GM11168 (cell line): ENCODE measurements around the gene TPSG1.
"Not testable (repeated sequence)": the region's sequence is repeated elsewhere in the genome, so short reads cannot be mapped to it uniquely, and the experiment has no call there.

Experiments used
- in situ Hi-C: fragments of 300-500 bp; cut with MboI; formaldehyde crosslinking; loops from one replicate; pipeline ENCODE4 v1.12.0; 2022; ENCODE audit warnings: low sequenced_read_pairs; ENCODE audit not compliant: unreplicated experiment

TPSG1 gene

DNA sequence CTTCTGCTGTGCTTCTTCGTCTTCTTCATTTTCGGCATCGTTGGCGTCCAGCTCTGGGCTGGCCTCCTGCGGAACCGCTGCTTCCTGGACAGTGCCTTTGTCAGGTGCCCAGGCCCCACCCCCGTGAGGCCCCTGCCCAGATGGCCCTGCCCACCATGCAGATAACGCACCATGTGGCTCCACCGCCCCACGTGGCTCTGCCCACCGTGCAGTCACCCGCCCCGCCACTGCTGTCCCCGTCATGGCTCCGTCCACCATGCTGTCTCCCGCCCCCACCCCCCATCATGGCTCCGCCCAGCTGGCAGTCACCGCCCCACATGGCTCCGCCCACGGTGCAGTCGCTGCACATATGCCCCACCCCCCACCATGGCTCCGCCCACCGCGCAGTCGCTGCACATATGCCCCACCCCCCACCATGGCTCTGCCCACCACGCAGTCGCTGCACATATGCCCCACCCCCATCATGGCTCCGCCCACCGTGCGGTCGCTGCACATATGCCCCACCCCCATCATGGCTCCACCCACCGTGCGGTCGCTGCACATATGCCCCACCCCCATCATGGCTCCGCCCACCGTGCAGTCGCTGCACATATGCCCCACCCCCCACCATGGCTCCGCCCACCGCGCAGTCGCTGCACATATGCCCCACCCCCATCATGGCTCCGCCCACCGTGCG lies 26.3 kb downstream of the TPSG1 start:
- in situ Hi-C loops = not testable (repeated sequence)

DNA sequence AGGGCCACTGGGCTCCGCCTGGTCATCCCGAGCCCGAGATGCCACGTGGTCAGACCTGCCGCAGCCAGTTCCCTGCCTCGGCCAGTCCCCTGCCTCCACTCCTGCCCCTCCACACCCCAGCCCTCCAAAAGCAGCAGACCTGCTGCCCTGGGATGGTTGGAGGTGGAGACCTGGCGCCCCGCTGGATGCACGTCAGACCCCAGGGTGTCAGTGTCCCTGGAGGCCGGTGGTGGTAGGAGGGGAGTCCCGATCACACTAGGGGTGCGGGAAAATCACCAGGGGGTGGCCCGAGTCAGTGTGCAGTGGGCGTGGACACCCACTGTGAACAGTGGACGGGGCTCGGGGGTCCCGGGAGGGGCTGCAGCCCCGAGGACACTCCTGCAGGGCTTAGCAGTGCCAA lies 26.9 kb downstream of the TPSG1 start:
- in situ Hi-C loops = no loop called here

DNA sequence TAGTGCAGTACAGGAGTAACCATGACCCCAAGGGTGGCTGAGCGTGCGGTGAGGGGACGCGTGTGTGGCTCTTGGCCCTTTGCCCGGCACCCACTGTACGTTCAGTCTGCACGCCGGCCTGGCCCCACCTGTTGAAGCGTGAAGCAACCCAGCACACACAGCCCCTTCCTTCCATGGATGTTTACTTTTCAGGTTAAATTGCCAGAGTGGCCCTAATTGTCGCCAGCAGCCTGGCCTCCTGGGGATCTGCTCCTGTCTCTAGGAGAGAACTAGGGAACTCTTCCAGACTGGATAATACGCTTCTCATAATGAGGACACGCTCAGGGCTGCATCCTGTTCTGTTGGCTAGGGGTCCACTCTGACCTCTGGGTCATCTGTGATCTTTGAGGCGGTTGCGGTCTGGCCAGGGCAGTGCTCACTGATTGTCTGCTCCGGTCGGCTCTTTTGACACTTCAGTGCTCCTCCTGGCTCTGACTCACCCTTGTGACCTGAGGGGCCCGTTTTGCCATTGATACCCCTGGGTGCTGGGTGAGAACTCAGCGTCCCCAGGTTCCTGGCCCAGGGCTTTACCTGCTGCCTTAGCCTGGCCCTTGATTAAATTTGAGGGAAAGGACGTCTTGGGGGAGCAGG lies 27.7 kb downstream of the TPSG1 start:
- in situ Hi-C loops = no loop called here

DNA sequence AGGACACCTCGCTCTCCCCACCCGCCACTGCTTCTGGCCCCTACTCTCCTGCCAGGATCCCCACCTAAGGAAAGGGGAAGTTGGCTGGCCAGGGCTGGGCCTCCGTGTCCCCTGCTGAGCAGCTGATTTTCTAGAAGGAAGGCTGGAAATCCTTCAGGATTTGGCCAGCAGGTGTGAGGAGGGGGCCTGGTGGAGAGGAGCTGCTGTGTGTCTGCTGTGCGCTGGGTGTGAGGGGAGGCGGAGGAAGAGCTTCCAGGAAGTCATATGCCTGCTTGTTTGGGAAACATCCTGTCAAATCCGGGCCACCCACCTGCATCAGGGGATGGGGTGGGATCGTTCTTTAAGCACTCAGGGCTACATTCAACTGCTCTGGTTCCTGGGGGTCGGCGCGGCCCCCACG lies 28.6 kb downstream of the TPSG1 start:
- in situ Hi-C loops = no loop called here

DNA sequence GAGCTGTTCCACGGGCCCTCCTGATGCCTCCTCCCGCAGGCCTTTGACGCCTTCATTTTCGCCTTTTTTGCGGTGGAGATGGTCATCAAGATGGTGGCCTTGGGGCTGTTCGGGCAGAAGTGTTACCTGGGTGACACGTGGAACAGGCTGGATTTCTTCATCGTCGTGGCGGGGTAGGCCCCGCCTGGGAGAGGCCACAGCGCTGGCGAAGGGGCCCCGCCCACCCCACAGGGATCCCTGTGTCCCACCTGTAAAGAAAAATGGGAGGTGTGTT lies 29.7 kb downstream of the TPSG1 start:
- in situ Hi-C loops = no loop called here

DNA sequence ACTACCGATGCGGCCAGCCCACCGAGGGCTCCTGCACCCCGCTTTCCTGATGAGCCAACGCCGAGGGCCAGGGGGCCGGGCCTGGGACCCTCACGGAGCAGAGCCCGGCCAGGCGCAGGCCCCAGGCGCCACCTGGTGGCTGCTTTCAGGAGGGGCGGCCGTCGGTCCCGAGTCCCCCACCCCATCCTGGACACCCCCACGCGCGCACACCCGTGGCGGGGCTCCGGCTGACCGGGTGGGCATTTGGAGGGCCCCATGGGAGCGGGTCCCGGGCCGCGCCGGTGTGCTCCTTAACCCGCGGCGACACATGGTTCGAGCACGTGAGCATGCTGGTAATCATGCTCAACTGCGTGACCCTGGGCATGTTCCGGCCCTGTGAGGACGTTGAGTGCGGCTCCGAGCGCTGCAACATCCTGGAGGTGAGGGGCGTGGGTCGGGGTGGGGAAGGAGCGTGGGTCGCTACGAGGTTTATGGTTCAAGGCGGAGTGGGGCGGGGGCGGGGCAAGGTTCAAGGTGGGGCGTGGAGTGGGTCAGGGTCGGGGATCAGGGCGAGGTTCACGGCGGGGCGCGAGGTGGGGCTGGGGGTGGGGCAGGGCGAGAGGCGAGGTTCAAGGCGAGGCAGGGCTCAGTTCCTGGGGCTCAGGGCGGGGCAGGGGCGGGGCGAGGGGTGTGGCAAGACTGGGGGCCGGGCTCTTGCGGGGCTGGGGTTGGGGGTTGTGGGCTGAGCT lies 30.2 kb downstream of the TPSG1 start:
- in situ Hi-C loops = no loop called here

DNA sequence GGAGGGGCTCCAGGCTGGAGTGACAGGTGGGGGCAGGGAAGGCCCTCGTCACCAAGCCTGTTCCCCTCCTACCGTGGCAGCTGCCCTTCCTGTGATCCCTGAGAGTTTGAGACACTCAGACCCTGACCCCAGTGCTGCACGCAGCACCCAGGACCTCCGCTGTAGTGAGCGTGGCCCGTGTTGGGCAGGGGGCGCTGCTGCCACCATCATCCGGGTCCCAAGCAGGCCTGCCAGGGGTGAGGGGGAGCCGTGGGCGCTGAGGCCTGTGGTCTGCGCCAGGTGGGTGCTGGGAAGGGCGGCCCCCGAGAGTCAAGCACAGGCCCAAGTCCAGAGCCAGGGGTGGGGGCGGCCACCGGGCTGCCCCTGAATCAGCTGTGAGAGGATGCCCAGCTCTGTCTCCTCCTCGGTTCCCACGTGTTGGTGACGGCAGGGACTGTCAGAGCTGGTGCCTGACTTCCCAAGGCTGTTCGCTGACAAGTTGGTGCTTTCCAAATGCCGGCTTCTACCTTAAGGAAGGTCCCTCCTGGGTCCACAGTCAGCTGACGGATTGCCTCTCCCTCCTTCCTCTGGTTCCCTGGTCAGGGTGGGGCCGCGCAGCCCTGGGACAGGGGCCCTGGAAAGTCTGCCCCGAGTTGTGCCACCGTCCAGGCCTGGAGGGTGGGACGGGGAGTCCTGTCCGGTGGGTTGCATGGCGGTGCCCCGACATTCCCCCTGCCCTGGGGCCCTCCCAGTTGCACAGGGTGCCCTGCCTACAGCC lies 31.1 kb downstream of the TPSG1 start:
- in situ Hi-C loops = no loop called here

DNA sequence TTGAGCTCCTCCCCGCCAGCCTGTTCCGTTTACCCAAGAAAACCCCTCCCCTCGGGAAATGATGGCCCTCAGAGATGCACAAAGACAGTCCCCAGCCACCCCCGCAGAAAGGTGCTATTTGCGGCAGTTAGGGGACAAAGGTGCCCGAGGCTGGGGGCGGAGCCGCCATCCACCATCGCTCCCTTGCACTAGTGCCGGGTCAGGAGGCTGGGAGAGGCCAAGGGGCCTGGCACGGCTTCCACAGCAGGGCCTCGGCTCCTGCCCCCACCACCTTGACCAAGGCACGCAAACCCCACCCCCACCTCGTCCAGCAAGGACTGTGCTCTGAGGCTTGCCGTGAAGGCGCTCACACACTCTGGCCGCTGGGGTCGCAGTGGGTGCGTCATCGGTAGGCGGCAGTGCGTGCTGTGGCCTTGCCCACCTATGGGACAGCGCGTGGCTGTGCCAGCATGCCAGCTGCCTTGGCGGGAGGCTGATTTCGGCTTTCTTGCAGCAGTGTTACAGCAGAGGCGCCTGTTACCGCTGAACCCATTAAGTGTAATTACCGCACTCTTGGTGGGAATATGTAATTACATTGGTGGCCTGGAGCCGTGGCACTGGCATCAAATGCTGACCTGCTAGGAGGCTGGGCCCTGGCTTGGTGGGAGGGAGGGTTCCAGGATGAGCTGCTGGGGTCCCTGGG lies 31.8 kb downstream of the TPSG1 start:
- in situ Hi-C loops = no loop called here

DNA sequence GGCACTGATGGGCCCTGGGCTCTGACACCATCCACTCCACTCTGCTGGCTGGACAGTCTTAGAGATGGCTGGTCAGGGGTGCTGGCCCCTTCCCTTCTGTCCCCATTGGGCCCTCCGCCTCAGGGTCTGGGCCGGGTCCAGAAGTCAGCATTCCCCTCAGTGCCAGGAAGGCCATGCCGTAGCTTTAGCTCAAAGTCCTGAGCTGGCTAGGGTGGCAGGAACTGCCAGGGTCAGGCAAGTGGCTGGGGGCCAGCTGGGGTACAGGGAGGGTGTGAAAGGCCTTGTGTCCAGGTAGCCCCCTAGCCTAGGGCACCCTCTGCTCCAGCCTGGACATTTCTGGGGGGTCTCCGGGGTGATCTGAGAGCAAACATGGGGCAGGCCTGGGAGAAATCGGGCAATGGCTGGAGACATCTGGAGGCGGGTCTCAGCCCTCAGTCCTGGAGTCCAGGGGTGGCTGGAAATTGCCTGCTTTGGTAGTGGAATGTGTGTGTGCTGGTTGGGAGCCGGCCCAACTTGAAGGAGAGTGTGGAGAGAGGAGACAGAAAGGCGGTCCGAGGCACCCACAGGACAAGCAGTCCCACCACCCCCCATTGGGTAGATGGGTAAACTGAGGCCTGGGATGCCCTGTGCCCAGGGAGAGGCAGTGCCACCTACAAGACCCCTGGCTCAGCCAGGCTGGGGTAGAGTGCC lies 32.5 kb downstream of the TPSG1 start:
- in situ Hi-C loops = no loop called here

DNA sequence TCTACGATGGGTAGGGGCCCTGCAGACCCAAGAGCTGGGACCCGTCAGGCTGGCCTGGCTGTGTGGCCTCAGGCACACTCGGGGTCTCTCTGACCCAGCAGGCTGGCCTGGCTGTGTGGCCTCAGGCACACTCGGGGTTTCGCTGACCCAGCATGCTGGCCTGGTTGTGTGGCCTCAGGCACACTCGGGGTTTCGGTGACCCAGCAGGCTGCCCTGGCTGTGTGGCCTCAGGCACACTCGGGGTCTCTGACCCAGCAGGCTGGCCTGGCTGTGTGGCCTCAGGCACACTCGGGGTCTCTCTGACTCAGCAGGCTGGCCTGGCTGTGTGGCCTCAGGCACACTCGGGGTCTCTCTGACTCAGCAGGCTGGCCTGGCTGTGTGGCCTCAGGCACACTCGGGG lies 34.3 kb downstream of the TPSG1 start:
- in situ Hi-C loops = not testable (repeated sequence)

DNA sequence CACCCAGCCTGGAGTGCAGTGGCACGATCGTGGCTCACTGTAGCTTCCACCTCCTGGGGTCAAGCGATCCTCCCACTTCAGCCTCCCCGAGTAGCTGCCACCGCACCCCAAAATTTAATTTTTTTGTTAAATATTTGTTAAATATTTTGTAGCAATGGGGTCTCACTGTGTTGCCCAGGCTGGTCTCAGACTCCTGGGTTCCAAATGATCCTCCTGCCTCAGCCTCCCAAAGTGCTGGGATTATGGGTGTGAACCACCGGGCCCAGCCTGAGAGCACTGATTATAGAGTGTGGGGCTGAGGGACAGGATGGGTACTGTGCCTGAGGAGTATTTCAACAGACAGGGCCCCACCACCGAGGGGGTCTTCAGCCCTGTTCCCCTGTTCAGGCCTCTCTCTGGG lies 35.6 kb downstream of the TPSG1 start:
- in situ Hi-C loops = no loop called here

DNA sequence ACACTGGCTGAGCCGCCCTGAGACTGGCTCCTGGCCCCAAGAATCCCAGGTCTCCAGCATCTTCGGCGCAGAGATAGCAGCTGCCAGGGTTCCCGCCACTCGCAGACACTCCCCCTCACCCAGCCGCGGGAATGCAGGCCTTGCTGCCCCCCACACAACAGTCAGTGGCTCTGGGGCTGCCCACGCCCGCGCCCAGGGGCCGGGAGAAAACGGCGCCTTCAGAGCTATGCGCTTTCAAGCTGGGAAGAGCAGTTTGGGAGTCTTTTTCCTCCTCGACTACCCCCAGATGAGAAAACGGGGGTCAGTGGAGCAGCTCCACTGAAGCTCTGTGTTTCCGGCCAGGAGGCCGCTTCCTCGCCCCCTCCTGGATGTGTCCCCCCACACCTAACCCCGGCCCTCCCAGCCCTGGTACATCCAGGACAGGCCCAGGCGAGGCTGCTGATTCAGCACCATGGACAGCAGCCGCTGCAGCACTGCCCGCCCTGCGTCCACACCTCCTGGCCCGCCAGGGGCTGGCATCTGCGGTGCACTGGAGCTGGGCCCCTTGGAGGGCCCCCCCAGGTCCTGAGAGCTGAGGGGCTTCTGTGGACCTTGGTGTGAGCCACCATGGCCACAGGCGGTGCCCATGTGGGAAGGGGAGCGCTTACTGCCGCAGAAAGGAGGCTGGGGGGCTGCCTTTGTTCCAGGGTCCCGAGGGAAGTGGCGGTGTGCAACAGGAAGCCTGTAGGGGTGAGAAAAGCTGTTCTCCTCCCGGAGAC lies 36.5 kb downstream of the TPSG1 start:
- in situ Hi-C loops = no loop called here

DNA sequence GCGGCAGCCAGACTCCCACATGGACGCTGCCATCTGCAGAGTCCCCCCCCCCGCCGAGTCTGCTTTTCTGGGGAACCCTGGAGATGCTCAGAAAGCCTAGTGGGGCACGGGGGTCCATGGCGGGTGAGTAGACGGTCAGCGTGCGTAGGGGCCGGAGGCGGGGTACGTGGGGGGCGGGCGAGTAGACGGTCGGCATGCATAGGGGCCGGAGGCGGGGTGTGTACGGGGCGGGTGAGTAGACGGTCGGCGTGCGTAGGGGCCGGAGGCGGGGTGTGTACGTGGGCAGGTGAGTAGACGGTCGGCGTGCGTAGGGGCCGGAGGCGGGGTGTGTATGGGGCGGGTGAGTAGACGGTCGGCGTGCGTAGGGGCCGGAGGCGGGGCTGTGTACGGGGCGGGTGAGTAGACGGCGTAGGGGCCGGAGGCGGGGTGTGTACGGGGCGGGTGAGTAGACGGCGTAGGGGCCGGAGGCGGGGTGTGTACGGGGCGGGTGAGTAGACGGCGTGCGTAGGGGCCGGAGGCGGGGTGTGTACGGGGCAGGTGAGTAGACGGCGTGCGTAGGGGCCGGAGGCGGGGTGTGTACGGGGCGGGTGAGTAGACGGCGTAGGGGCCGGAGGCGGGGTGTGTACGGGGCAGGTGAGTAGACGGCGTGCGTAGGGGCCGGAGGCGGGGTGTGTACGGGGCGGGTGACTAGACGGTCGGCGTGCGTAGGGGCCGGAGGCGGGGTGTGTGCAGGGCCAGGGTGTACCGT lies 39.4 kb downstream of the TPSG1 start:
- in situ Hi-C loops = not testable (repeated sequence)

DNA sequence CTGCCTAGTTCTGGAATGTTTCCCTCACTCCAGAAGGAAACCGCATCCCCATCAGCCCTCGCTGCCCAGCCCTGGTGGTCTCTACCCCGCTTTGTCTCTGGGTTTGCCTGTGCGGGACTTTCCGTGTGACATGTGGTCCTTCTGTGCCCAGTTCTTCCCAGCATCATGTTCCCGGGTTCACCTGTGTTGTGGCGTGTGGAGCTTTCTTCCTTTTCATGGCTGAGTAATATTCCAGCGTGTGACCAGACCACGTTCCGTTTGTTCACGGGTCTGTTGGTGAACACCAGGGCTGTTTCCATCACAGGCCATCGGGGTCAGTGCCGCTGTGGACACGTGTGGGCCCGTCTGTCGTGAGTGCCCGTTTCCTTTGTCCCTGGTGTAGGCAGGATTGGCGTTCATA lies 40.1 kb downstream of the TPSG1 start:
- in situ Hi-C loops = no loop called here

DNA sequence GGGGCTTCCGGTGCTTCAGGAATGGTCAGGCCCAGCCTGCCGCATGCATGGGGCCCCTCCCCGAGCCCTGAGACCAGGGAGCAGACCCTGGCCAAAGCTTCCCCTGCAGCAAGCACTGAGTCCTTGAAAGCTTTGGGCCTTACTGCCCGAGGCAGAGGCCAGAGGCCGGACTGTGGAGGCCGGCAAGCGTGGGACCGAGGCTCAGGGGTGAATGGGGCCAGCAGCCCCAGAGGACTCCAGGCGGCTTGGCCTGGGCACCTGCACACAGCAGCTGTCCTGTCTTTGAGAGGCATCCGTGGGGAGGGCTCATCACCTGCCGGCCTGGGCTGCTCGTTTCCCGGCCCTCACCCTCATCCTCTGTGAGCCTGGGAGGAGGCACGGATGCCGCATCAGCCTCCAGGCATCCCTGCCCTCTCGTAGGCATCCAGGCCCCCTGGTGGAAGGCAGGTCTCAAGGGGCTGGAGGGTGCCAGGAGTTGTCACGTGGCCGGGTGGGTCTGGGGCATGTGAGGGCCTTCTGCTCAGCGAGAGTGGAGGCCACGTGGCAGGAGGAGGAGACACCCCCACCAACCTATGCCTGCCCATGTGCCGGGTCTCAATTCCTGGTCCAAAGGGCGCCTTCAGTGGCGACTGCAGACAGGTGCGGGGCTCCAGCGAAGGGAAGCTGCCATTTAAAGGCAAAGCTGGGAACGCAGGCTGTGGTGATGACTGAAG lies 40.8 kb downstream of the TPSG1 start:
- in situ Hi-C loops = no loop called here

DNA sequence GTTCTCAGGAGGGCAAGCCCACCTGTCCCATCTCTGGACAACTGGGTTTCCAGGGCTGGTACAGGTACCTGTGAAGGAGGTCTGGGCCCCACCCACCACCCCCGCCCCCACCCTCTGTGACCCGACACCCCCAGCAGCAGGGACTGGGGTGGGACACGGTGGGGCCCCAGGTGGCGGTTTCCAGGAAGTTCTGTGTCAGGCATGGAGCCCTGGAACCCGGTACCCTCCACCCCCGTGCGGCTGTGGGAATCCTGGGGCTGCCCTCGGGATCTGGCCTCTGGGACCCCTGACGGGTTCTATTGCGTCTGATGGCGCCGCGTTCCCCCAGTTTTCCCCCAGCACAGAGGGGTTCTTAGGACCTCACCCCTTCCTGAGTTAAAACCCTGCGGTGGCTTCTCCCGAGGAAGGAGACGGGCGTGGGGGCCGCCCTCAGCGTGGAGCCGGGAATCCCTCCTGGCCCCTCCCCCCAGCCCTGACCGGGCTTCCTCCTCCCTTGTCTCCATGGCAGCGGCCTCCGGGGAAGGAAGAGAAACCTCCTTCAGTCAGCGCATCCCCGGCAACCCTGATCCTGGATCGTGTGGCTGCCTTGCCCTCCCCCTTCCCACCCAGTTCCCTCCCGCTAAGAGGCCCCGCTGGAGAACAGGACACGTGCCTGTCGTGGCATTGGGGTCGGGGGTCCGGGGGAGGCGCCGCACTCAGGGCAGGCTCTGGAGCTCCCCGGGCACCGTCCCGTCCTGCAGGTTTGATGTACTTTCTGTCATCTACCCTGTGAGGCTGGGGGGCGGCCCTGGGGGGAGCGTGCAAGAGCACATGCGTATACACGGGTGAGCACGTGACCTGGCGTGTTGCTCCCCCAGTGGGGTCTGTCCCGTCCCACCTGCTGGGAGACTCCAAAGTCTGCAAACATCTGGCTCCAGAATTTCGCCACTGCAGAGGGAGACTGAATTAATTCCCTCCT lies 41.8 kb downstream of the TPSG1 start:
- in situ Hi-C loops = no loop called here

DNA sequence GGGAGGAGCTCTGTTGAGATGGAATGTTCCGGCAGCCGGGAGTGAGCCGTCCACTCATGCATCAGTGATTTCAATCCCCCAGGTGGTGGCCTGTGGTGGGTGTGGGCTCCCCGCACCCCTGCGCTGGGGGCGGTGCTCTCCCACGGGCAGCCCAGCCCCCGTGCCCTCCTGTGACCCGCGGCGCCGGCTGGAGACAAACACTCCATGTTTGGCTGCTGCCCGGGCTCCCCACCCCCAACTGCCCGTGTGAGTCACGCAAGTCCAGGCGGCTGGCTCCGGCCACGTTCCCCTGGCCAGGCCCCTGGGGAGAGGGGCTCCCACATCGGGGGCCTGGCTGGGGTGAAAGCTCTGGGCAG lies 42.8 kb downstream of the TPSG1 start:
- in situ Hi-C loops = no loop called here
